GM19240 (cell line): ENCODE results near the gene CMKLR1.

Experiments used
- DNase-seq: peaks from one replicate; pipeline ENCODE4 v3.0.0; 2011; ENCODE audit warnings: low spot score; ENCODE audit not compliant: insufficient read length

Gene CMKLR1

GRCh38 chr12:108269224-108269623 is 69.9 kb downstream of the CMKLR1 start:
- DNase-seq, result no peak

GRCh38 chr12:108268397-108268796 is 70.7 kb downstream of the CMKLR1 start:
- DNase-seq, result no peak

GRCh38 chr12:108267450-108267849 is 71.7 kb downstream of the CMKLR1 start:
- DNase-seq, result no peak

GRCh38 chr12:108266131-108266530 is 73.0 kb downstream of the CMKLR1 start:
- no peak for DNase-seq

GRCh38 chr12:108265505-108265904 is 73.6 kb downstream of the CMKLR1 start:
- no peak for DNase-seq

- DNase-seq, result no peak
Measured at GRCh38 chr12:108260969-108261368, 78.1 kb downstream of the CMKLR1 start.

- DNase-seq, result no peak
Measured at GRCh38 chr12:108260039-108260438, 79.1 kb downstream of the CMKLR1 start.

GRCh38 chr12:108257610-108258106 is 81.5 kb downstream of the CMKLR1 start:
- no peak for DNase-seq

- DNase-seq, result no peak
Measured at GRCh38 chr12:108257004-108257403, 82.1 kb downstream of the CMKLR1 start.

GRCh38 chr12:108255252-108255602 is 83.9 kb downstream of the CMKLR1 start:
- DNase-seq, result no peak

GRCh38 chr12:108254517-108255251 is 84.4 kb downstream of the CMKLR1 start:
- DNase-seq, result no peak

- DNase-seq, result no peak
Measured at GRCh38 chr12:108254030-108254429, 85.1 kb downstream of the CMKLR1 start.

GRCh38 chr12:108253540-108253939 is 85.6 kb downstream of the CMKLR1 start:
- DNase-seq, result no peak

- no peak for DNase-seq
Measured at GRCh38 chr12:108252523-108252922, 86.6 kb downstream of the CMKLR1 start.

- no peak for DNase-seq
Measured at GRCh38 chr12:108248011-108248410, 91.1 kb downstream of the CMKLR1 start.

GRCh38 chr12:108247130-108247529 is 92.0 kb downstream of the CMKLR1 start:
- DNase-seq, result no peak

- no peak for DNase-seq
Measured at GRCh38 chr12:108241986-108242703, 97.0 kb downstream of the CMKLR1 start.

- no peak for DNase-seq
Measured at GRCh38 chr12:108240928-108241327, 98.2 kb downstream of the CMKLR1 start.

- no peak for DNase-seq
Measured at GRCh38 chr12:108240027-108240785, 98.9 kb downstream of the CMKLR1 start.

- no peak for DNase-seq
Measured at GRCh38 chr12:108239378-108239777, 99.7 kb downstream of the CMKLR1 start.

GRCh38 chr12:108238474-108238873 is 100.6 kb downstream of the CMKLR1 start:
- no peak for DNase-seq
